Osteoblast (primary cell): ENCODE data around the gene BNIP5. TPM values are rescaled to one million over a fixed set of nuclear protein-coding genes. Genes with fewer than 3 reads are reported as not detected.

Experiments used
- DNase-seq: peaks from one replicate; pipeline ENCODE4 v3.0.0; 2011; ENCODE audit warnings: low spot score, mixed read lengths; ENCODE audit not compliant: insufficient read length; ENCODE audit errors: missing footprints
- H2AFZ ChIP-seq: 2 replicates; pipeline ENCODE4 v1.6.0; 2011; ENCODE audit warnings: mild to moderate bottlenecking, low read length
- H3K27ac ChIP-seq: 2 replicates; pipeline ENCODE4 v1.5.1; 2011; ENCODE audit warnings: mild to moderate bottlenecking, low read depth, low read length, moderate library complexity
- H3K27me3 ChIP-seq: 2 replicates; pipeline ENCODE4 v1.6.0; 2012; ENCODE audit warnings: mild to moderate bottlenecking, control low read depth, inconsistent platforms, low read length, moderate library complexity; ENCODE audit not compliant: insufficient read depth
- H3K36me3 ChIP-seq: 2 replicates; pipeline ENCODE4 v1.5.1; 2011; ENCODE audit warnings: mild to moderate bottlenecking, low read length, control low read depth, moderate library complexity; ENCODE audit not compliant: insufficient read depth
- H3K4me1 ChIP-seq: 2 replicates; pipeline ENCODE4 v1.5.1; 2011; ENCODE audit warnings: mild to moderate bottlenecking, low read length, control low read depth, moderate library complexity; ENCODE audit not compliant: insufficient read depth
- H3K4me2 ChIP-seq: 2 replicates; pipeline ENCODE4 v1.6.0; 2011; ENCODE audit warnings: mild to moderate bottlenecking, low read length; ENCODE audit not compliant: insufficient read depth
- H3K4me3 ChIP-seq: fragments of 200-600 bp; sonication (generic); 3 replicates; pipeline ENCODE4 v1.5.1; 2012; ENCODE audit warnings: mild to moderate bottlenecking, low read length, inconsistent platforms; ENCODE audit not compliant: insufficient read depth
- H3K79me2 ChIP-seq: 2 replicates; pipeline ENCODE4 v1.6.0; 2012; ENCODE audit warnings: mild to moderate bottlenecking, low read length, control low read depth, inconsistent platforms; ENCODE audit not compliant: insufficient read depth
- H3K9me3 ChIP-seq: 2 replicates; pipeline ENCODE4 v1.5.1; 2011; ENCODE audit warnings: low read depth, low read length, control low read depth
- H4K20me1 ChIP-seq: 2 replicates; pipeline ENCODE4 v1.6.0; 2012; ENCODE audit warnings: mild to moderate bottlenecking, low read length, control low read depth; ENCODE audit not compliant: insufficient read depth
- total RNA-seq: library from RNA; depleted of rRNA; stranded (reverse); fragments of >200 nt; gene quantifications from 2 replicates; pipeline ENCODE4 v1.2.3, GENCODE V29; 2012
- TF ChIP-seq, protein P1 (sequence below): IDR thresholded peaks from 2 replicates; pipeline ENCODE4 v1.5.1; 2011; ENCODE audit warnings: mild to moderate bottlenecking, low read depth, low read length, moderate library complexity; ENCODE audit errors: extremely low read depth

BNIP5 gene
- total RNA-seq, 1 donor = not detected

DNA sequence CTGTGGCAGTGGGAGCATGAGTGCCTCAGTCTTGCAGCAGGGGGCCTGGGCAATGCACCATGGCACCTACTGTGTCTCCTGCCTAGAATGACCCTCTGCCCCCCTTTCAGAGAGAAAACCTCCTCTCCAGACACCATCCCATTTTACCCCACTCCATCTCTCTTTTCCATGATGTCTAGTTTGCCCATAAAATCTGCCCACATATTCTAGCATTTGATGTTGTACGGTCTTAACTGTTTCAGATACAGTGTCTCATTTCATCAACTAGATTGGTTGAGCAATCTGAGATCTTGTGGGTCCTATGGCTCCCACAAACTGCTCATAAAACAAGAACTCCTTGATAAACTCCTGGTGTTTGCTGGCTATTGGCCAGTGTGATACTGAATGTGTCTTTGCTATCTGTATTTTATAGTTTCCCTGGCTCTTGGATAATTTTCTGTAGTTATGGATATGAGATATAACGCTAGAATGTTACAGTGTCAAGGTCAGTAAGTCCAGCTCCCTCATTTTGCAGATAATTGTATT lies 58.7 kb downstream of the BNIP5 start:
- Histone ChIP-seq H4K20me1 (no peaks in the 10 kb centered on the region), H3K27ac (no peak overlapping the region), H3K27me3 (peaks cover 64% of the 10 kb centered on the region), H3K9me3 (no peaks in the 10 kb centered on the region), H3K4me1 (no peaks in the 10 kb centered on the region), H2AFZ (no peak overlapping the region), H3K36me3 (no peaks in the 10 kb centered on the region), H3K4me3 (no peak overlapping the region), H3K79me2 (no peaks in the 10 kb centered on the region), H3K4me2 (no peak overlapping the region)
- TF ChIP-seq, protein P1, sequence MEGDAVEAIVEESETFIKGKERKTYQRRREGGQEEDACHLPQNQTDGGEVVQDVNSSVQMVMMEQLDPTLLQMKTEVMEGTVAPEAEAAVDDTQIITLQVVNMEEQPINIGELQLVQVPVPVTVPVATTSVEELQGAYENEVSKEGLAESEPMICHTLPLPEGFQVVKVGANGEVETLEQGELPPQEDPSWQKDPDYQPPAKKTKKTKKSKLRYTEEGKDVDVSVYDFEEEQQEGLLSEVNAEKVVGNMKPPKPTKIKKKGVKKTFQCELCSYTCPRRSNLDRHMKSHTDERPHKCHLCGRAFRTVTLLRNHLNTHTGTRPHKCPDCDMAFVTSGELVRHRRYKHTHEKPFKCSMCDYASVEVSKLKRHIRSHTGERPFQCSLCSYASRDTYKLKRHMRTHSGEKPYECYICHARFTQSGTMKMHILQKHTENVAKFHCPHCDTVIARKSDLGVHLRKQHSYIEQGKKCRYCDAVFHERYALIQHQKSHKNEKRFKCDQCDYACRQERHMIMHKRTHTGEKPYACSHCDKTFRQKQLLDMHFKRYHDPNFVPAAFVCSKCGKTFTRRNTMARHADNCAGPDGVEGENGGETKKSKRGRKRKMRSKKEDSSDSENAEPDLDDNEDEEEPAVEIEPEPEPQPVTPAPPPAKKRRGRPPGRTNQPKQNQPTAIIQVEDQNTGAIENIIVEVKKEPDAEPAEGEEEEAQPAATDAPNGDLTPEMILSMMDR = no peak
- DNase-seq = no peak

DNA sequence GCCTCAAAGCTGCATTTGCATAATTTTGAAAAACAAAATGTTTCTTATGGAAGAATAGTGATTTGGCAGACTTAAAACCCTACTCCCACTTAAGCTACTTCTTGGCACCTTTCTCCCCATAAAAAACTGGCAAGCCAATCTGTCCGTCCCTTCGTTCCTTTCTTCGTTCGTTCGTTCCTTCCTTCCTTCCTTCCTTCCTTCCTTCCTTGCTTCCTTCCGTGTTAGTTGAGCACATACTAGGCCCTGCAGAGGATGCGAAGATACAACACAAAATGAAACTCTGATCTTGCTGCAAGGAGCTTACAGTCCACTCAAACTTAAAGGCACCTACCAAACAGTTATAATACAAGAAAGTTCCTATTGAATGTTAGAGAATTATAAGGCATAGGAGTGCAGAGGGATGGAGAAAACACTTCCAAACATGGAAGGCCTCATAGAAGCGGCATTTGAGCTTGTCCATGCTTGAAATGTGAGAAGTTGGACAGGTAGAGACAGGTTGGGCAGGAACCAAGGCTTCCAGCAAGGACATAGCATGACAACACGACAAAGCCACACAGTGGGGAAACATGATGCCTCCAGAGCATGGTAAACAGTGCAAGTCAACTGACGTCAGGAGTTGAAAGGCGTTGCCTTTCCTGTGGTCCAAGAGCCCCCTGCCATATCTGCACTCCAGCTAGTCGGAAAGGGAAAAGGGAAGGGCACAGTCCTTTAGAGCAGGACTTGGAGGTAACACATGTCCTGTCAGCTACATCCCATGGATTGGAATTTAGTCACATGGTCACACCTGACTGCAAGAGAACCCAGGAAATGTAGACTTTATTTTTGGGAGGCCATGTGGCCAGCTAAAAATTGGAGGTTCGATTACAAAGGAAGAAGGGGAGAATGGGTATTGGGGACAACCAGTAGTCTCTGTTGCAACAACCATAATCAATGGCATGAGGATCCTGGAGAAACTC lies 59.8 kb downstream of the BNIP5 start:
- DNase-seq = no peak
- Histone ChIP-seq H3K4me2 (no peak overlapping the region), H3K27me3 (peaks cover 62% of the 10 kb centered on the region), H3K36me3 (no peaks in the 10 kb centered on the region), H3K9me3 (no peaks in the 10 kb centered on the region), H3K4me1 (no peaks in the 10 kb centered on the region), H3K4me3 (no peak overlapping the region), H4K20me1 (no peaks in the 10 kb centered on the region), H3K27ac (no peak overlapping the region), H2AFZ (no peak overlapping the region), H3K79me2 (no peaks in the 10 kb centered on the region)
- TF ChIP-seq, protein P1 = no peak

DNA sequence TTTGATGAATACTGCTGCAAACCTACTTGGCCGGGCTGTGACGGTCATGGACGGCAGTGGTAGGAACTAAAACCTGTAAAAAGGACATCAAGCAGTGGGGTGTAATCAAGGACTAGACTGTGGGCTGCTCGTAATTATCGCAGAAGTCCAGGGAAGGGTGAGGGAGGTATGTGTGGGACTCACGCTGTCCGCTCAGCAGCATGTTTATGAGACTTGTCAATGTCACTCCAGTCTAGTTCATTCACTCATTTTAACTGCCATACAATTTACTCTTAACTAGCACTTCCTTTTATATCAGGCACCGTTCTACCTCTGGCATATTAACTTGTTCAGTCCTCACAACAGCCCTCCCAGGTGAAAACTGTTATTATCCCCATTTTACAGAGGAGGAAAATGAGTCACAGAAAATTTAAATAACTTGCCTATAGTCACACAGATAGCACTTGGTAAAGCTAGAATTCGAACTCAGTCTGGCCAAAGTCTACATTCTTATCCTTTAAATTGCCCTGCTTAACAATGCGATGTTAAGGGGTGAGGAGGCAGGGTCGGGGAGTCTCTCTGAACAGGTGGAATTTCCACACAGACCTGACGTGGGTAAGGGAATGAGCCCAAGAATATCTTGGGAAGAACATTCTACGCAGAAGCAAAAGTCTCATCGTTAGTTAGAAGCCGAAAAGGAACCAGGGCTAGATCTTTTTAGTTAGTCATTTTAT lies 62.7 kb downstream of the BNIP5 start:
- Histone ChIP-seq H3K27me3 (peaks cover 71% of the 10 kb centered on the region), H2AFZ (no peak overlapping the region), H3K4me2 (no peak overlapping the region), H4K20me1 (no peaks in the 10 kb centered on the region), H3K36me3 (no peaks in the 10 kb centered on the region), H3K9me3 (no peaks in the 10 kb centered on the region), H3K27ac (no peak overlapping the region), H3K4me3 (no peak overlapping the region), H3K79me2 (no peaks in the 10 kb centered on the region), H3K4me1 (no peaks in the 10 kb centered on the region)
- TF ChIP-seq, protein P1 = no peak
- no peak for DNase-seq

DNA sequence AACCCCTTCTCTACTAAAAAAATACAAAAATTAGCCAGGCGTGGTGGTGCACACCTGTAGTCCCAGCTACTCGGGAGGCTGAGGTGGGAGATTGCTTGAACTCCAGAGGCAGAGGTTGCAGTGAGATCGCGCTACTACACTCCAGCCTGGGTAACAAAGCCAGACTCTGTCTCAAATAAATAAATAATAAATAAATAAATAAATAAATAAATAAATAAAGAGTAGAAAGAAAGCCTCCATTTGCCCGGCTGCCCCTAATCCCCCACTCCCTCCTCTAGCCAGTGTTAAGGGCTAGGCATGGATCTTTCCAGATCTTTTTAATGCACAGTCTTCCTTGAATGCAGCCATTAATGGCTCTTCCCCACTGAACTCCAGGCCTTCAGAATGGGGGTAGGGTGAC lies 63.6 kb downstream of the BNIP5 start:
- Histone ChIP-seq H4K20me1 (no peaks in the 10 kb centered on the region), H3K27ac (no peak overlapping the region), H3K4me3 (no peak overlapping the region), H3K4me1 (no peaks in the 10 kb centered on the region), H3K27me3 (peaks cover 72% of the 10 kb centered on the region), H3K36me3 (no peaks in the 10 kb centered on the region), H3K9me3 (no peaks in the 10 kb centered on the region), H2AFZ (no peak overlapping the region), H3K4me2 (no peak overlapping the region), H3K79me2 (no peaks in the 10 kb centered on the region)
- TF ChIP-seq, protein P1 = no peak
- no peak for DNase-seq
